IPS-15b (cell line): ENCODE results near the gene SLC12A8.
"Not testable (repeated sequence)": the region's sequence is repeated elsewhere in the genome, so short reads cannot be mapped to it uniquely, and the experiment has no call there.

ENCODE experiments used
- H3K27me3 ChIP-seq: one replicate; pipeline ENCODE4 v1.6.1; 2013; ENCODE audit warnings: low read length; ENCODE audit not compliant: control insufficient read depth, insufficient read depth
- H3K36me3 ChIP-seq: one replicate; pipeline ENCODE4 v1.6.1; 2013; ENCODE audit warnings: low read length; ENCODE audit not compliant: control insufficient read depth, insufficient read depth
- H3K4me1 ChIP-seq: one replicate; pipeline ENCODE4 v1.6.1; 2013; ENCODE audit warnings: mild to moderate bottlenecking, low read length; ENCODE audit not compliant: control insufficient read depth, insufficient read depth
- H3K4me3 ChIP-seq: one replicate; pipeline ENCODE4 v1.5.1; 2013; ENCODE audit warnings: low read depth, low read length
- H3K9ac ChIP-seq: one replicate; pipeline ENCODE4 v1.6.1; 2013; ENCODE audit warnings: low read depth, mild to moderate bottlenecking, low read length
- H3K9me3 ChIP-seq: one replicate; pipeline ENCODE4 v1.6.1; 2013; ENCODE audit warnings: mild to moderate bottlenecking, low read length; ENCODE audit not compliant: control insufficient read depth, insufficient read depth

The SLC12A8 gene

DNA sequence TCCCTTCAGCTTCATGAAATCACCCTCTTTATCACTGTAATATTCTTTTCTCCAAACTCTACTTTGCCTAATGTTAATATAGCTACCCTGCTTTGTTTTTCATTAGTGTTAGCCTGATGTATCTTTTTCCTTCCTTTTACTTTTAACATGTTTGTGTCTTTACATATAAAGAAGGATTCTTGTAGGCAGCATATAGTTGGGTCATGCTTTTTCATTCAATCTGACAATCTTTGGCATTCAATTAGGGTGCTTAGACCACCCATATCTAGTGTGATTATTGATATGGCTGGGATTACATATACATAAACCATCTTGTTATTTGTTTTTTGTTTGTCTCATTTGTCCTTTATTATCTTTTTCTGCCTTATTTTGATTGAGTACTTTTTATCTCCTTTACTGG, 121.9 kb downstream of the SLC12A8 start:
- no peaks in the 10 kb centered on the region for H3K9me3 ChIP-seq
- no peak overlapping the region for H3K9ac ChIP-seq
- H3K4me3 ChIP-seq: no peak overlapping the region
- H3K4me1 ChIP-seq: no peaks in the 10 kb centered on the region
- no peaks in the 10 kb centered on the region for H3K27me3 ChIP-seq
- H3K36me3 ChIP-seq: no peaks in the 10 kb centered on the region

DNA sequence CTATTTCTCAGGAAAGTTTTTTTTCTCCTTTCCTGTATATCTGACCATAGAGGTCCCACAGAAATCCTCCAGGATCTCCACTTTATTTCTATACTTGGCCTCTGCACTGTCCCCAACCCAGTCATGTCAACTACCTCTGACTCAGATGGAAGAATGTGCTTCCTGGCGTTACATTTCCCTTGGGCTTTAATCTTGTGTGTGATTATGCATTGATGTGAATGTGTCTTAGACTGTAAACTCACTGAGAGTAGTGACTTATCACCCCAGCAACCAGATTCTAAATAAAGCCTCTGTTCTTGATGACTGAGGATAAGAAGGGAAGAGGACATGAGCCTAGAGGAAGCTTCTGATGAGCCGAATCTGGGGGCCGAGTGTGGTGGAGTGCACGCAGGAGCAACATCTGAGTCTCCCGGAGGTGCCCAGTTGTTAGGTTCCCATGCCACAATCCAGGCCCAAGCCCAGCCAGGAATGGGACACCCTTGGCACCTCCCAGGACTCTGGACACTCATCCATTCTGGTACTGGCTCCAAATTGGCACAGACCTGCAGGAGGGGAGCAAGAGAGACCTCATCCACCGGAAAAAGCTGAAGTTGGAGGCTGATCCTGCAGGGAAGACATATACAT, 124.7 kb downstream of the SLC12A8 start:
- Histone ChIP-seq H3K9ac (no peak overlapping the region), H3K4me3 (no peak overlapping the region), H3K9me3 (no peaks in the 10 kb centered on the region), H3K27me3 (no peaks in the 10 kb centered on the region), H3K4me1 (no peaks in the 10 kb centered on the region), H3K36me3 (no peaks in the 10 kb centered on the region)

DNA sequence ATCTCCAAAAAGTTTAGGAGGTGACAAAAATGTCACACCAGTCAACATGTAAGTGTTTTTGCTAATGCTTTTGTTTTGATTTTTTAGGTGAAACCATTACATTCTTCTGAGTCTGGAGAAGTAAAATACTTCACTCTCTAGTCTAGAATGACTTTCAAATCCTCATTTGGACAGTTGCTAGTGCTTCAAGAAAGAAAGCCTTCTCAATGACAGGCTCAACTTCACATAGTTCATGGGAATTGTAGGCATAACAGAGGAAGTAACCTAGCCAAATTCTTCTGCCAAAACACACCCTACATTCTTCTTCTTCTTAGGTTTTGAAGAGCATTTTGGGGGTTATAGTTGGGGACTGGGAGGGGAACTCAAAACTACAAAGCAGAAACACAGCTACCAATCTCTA, 127.4 kb downstream of the SLC12A8 start:
- H3K27me3 ChIP-seq: no peaks in the 10 kb centered on the region

DNA sequence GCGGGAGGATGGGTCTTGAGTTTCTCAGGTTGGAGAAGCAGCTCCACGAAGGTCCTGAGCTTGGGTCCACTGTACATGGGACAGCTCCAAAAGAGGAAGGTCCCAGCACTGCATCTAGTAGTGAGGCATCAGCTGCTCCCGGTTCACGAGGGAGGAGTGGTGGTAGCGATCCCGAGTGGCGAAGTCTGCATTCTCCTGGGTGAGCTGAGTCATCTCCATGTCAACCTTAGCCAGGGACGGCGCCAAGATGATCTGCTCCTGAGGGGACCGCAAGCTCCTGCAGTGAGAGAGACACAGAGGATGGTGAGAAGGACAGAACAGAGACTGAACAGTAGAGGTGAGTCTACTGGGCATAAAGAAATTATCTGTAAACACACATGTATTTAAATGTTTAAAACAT, 128.8 kb downstream of the SLC12A8 start:
- Histone ChIP-seq H3K4me1 (no peaks in the 10 kb centered on the region), H3K27me3 (no peaks in the 10 kb centered on the region), H3K36me3 (no peaks in the 10 kb centered on the region), H3K9ac (no peak overlapping the region), H3K4me3 (no peak overlapping the region), H3K9me3 (no peaks in the 10 kb centered on the region)

More for the DNA sequence above, 127.4 kb downstream of the SLC12A8 start:
- Histone ChIP-seq H3K36me3 (no peaks in the 10 kb centered on the region), H3K4me1 (no peaks in the 10 kb centered on the region), H3K4me3 (no peak overlapping the region), H3K9me3 (no peaks in the 10 kb centered on the region), H3K9ac (no peak overlapping the region)

DNA sequence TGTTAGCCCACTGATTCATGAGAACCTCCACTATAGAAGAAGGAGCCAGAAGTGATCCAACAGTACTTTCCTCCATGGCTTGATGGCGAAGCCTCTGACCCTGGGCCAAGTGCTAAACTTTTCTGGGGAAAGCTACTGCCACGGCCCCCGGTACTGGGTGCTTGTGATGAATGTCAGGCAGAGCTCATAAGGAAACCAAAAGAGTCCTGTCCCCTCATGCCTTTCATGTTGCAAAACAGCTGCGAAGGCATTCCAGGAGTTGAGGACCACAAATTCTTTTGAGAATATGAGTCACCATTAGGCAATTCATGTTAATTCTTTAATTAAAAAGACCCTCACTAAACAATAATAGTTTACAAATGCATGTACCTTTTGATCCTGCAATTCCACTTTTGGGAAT, 130.2 kb downstream of the SLC12A8 start:
- not testable (repeated sequence) for H3K27me3 ChIP-seq, H3K4me1 ChIP-seq, H3K9ac ChIP-seq, H3K4me3 ChIP-seq, H3K9me3 ChIP-seq, H3K36me3 ChIP-seq

DNA sequence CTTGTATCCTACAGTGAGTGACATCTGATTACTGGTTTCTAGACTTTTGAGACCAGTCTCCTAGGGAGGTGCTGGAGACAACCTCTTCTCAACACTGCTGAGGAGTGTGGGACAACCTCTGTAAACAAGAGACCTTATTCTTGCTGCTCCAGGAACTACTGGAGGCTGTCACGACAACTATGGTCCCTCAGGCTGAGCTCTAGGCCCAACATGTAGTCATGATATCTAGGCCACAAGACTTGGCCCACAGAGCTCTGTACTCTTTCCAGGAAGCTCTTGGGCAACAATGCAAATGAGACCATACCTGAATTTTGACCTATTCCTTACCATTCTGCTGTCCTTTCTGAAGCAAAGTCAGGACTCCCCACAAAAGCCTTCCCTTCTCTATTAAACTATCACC, 132.5 kb downstream of the SLC12A8 start:
- no peak overlapping the region for H3K9ac ChIP-seq
- H3K27me3 ChIP-seq: no peaks in the 10 kb centered on the region
- H3K36me3 ChIP-seq: no peaks in the 10 kb centered on the region

DNA sequence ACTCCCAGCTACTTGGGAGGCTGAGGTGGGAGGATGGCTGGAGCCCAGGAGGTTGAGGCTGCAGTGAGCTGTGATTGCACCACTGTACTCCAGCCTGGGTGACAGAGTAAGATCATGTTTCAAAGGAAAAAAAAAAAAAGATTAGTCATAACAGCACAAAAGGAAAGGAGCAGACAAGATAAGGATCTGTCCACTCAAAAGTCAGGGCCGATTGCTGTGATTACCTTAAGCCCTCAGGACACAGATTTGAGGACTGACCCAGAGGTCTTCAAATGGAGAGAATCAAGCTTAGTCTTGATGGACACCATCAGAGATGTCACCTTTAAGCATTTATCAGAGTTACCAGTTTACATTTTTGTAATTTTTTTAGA, 132.9 kb downstream of the SLC12A8 start:
- H3K9me3 ChIP-seq: no peaks in the 10 kb centered on the region
- no peaks in the 10 kb centered on the region for H3K36me3 ChIP-seq
- H3K4me1 ChIP-seq: peaks cover 7% of the 10 kb centered on the region
- no peak overlapping the region for H3K4me3 ChIP-seq
- no peak overlapping the region for H3K9ac ChIP-seq
- H3K27me3 ChIP-seq: no peaks in the 10 kb centered on the region

More for the DNA sequence above, 132.5 kb downstream of the SLC12A8 start:
- Histone ChIP-seq H3K9me3 (no peaks in the 10 kb centered on the region), H3K4me1 (peaks cover 7% of the 10 kb centered on the region), H3K4me3 (no peak overlapping the region)

DNA sequence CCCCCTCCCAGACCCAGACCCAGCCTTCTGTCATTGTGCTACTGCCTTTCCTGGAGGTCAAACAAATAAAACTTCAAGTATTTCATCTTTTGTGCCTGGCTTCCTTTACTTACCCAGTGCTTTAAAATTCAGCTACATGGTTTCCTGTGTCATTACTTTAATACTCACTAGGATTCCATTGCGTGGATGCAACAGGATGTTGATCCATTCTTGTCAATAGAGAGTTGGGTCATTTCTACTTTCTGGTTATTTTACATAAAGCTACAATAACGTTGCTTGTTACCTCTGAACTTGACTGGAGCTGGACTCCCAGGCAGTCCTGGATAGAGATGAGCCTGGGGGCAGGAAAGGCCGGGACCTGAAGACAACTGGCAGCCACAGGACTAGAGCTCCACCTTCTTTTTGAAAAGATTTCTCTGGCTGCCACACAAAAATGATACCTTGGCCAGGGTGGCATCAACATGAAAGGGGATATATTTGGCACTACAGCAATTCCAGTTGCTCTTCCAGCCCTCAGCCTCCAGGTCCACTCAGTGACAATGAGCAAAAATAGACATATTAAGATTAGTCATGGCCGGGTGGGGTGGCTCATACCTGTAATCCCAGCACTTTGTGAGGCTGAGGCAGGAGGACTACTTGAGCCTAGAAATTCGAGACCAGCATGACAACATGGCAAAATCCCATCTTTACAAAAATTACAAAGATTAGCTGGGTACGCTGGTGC, 133.4 kb downstream of the SLC12A8 start:
- H3K36me3 ChIP-seq: no peaks in the 10 kb centered on the region
- H3K9ac ChIP-seq: no peak overlapping the region
- H3K9me3 ChIP-seq: no peaks in the 10 kb centered on the region
- peaks cover 7% of the 10 kb centered on the region for H3K4me1 ChIP-seq
- no peaks in the 10 kb centered on the region for H3K27me3 ChIP-seq
- H3K4me3 ChIP-seq: no peak overlapping the region

DNA sequence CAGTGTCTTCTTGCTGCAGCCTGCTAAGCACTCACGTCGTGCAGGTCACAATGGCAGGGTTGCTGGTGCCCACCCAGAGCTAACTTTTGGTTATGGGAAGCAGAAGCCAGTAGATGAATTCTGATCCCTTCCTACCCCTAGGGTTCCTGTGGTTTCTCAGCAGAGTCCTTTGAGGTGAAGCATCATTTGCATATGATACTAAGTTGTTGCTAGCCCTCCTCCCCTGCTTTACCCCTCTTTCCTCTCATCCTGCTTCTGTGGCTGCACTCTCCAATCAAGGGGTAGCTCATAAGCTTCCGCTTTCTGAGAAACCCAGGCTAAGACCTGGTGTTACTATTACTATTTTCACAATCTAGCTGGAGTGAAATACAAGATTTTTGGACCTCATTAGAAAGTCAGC, 134.7 kb downstream of the SLC12A8 start:
- H3K9ac ChIP-seq: no peak overlapping the region
- H3K4me3 ChIP-seq: no peak overlapping the region
- H3K36me3 ChIP-seq: no peaks in the 10 kb centered on the region
- no peaks in the 10 kb centered on the region for H3K27me3 ChIP-seq
- H3K9me3 ChIP-seq: no peaks in the 10 kb centered on the region
- peaks cover 7% of the 10 kb centered on the region for H3K4me1 ChIP-seq

DNA sequence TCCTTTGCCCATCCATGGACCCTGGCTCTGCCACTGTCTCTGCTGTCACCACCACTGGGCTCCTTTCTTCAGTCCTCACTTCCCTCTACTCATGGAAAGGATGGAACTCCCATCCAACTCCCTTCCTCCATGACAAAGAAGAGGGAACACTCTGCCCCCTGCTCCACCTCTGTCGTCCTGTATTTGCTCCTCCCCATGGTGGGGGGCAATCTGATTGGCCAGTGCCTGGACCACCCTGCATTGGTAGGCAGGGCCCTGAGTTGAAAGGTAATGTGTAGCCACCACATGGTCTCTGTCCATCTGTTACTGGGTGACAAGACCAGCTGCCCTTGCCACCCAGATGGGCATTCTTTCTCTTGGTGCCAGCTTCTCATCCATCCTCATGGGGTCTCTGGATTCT, 136.1 kb downstream of the SLC12A8 start:
- H3K4me1 ChIP-seq: peaks cover 7% of the 10 kb centered on the region
- H3K4me3 ChIP-seq: no peak overlapping the region
- H3K27me3 ChIP-seq: no peaks in the 10 kb centered on the region
- H3K9me3 ChIP-seq: no peaks in the 10 kb centered on the region
- H3K9ac ChIP-seq: no peak overlapping the region
- no peaks in the 10 kb centered on the region for H3K36me3 ChIP-seq

DNA sequence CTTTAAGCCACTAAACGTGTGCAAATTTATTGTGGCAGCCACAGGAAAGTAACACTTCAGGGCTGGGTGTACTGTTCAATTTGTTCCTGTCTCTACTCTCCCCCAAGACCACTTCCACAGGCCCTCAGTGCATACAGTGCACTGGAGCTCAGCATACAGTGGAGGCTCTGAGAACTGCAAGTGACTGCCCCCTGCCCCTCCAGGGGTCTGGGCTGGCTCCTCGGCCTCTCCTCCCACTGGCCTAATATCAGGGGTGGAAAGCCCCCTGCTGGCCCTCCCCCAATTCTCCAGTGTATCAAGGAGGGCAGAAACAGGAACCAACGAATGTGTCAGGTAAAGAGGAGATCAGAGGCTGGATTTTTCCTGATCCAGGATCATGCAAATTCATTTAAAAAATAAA, 136.8 kb downstream of the SLC12A8 start:
- Histone ChIP-seq H3K36me3 (no peaks in the 10 kb centered on the region), H3K4me1 (peaks cover 7% of the 10 kb centered on the region), H3K9ac (no peak overlapping the region), H3K4me3 (no peak overlapping the region), H3K27me3 (no peaks in the 10 kb centered on the region), H3K9me3 (no peaks in the 10 kb centered on the region)

DNA sequence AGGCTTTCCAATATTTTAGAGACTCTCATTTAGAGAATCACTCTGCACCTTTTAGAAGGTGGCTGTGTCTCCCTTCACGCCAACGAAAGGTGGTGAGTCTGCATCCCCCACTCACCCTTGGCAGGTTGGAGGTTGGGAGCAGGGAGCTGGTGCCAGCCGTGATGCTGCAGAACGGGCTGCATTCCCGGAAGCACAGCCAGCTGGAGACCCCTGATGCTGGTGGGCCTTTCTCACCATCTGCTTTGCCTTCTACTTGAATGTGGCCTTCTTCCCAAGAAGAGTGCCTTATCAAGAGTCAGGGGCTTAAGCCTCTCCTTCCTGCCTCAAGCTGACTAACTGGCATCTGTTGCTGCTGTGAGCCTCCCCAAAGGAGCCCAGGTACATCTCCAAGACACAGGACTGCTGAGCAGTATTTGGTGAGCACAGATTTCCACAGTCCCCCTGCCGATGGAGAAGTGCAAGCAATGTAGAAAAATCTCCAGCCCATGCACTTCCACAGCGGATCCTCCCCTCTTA, 139.1 kb downstream of the SLC12A8 start:
- H3K4me1 ChIP-seq: peaks cover 7% of the 10 kb centered on the region
- no peaks in the 10 kb centered on the region for H3K27me3 ChIP-seq
- H3K9me3 ChIP-seq: no peaks in the 10 kb centered on the region
- no peak overlapping the region for H3K4me3 ChIP-seq
- no peaks in the 10 kb centered on the region for H3K36me3 ChIP-seq
- no peak overlapping the region for H3K9ac ChIP-seq
